Central memory CD8-positive, alpha-beta T cell (primary cell): ENCODE data around the gene ALDH3B2.
"Not testable (repeated sequence)": the region's sequence is repeated elsewhere in the genome, so short reads cannot be mapped to it uniquely, and the experiment has no call there.

Experiments
- ATAC-seq: fragments of 150-1000 bp; cut with Tn5 transposase; replicated peaks from 2 replicates; pipeline ENCODE4 v1.10.0; 2022; ENCODE audit warnings: mild to moderate bottlenecking, moderate FRiP score, moderate number of reproducible peaks; ENCODE audit not compliant: poor library complexity, severe bottlenecking; ENCODE audit errors: extremely low read depth
- DNase-seq, 2 donors: peaks; one replicate each; pipeline ENCODE4 v3.0.0; 2021; ENCODE audit warnings: low spot score in 2 of 2
- H3K27ac Mint-ChIP-seq: one replicate; pipeline ENCODE4 v1.8.0; 2022; ENCODE audit warnings: low read depth, mild to moderate bottlenecking, moderate library complexity, mixed read lengths
- H3K27me3 Mint-ChIP-seq: one replicate; pipeline ENCODE4 v1.8.0; 2022; ENCODE audit warnings: mixed read lengths
- H3K36me3 Mint-ChIP-seq: one replicate; pipeline ENCODE4 v1.8.0; 2022; ENCODE audit warnings: mild to moderate bottlenecking, moderate library complexity, mixed read lengths; ENCODE audit not compliant: insufficient read depth
- H3K4me1 Mint-ChIP-seq: one replicate; pipeline ENCODE4 v1.8.0; 2022; ENCODE audit warnings: mixed read lengths
- H3K4me3 Mint-ChIP-seq: one replicate; pipeline ENCODE4 v1.8.0; 2022; ENCODE audit warnings: mild to moderate bottlenecking, moderate library complexity, mixed read lengths
- H3K9me3 Mint-ChIP-seq: one replicate; pipeline ENCODE4 v1.8.0; 2022; ENCODE audit warnings: mixed read lengths

The ALDH3B2 gene

GRCh38 chr11:67632175-67632981 is 42.0 kb downstream of the ALDH3B2 start:
- H3K4me1 Mint-ChIP-seq: peaks cover 9% of the 10 kb centered on the region
- DNase-seq: no peak
- no peak overlapping the region for H3K27ac Mint-ChIP-seq
- ATAC-seq: no peak
- H3K27me3 Mint-ChIP-seq: no peaks in the 10 kb centered on the region
- peaks cover 3% of the 10 kb centered on the region for H3K36me3 Mint-ChIP-seq
- H3K4me3 Mint-ChIP-seq: peak overlapping the region; percentile 54
- no peaks in the 10 kb centered on the region for H3K9me3 Mint-ChIP-seq

GRCh38 chr11:67631853-67632174 is 42.6 kb downstream of the ALDH3B2 start:
- peaks cover 13% of the 10 kb centered on the region for H3K4me1 Mint-ChIP-seq

GRCh38 chr11:67631411-67631810 is 43.0 kb downstream of the ALDH3B2 start:
- Mint-ChIP-seq H3K4me3 (peak overlapping the region; percentile 87), H3K4me1 (peaks cover 13% of the 10 kb centered on the region), H3K27ac (no peak overlapping the region), H3K9me3 (no peaks in the 10 kb centered on the region), H3K36me3 (peaks cover 3% of the 10 kb centered on the region), H3K27me3 (no peaks in the 10 kb centered on the region)
- DNase-seq (no peak), ATAC-seq (no peak)

More at GRCh38 chr11:67631853-67632174, 42.6 kb downstream of the ALDH3B2 start:
- no peak for ATAC-seq
- Mint-ChIP-seq H3K36me3 (peaks cover 3% of the 10 kb centered on the region), H3K4me3 (peak overlapping the region; percentile 54), H3K27me3 (no peaks in the 10 kb centered on the region), H3K9me3 (no peaks in the 10 kb centered on the region), H3K27ac (no peak overlapping the region)
- no peak for DNase-seq

- no peak for ATAC-seq
- Mint-ChIP-seq H3K4me1 (peaks cover 13% of the 10 kb centered on the region), H3K27ac (peak overlapping the region; percentile 87), H3K27me3 (no peaks in the 10 kb centered on the region), H3K4me3 (peak overlapping the region; percentile 87), H3K9me3 (no peaks in the 10 kb centered on the region), H3K36me3 (peaks cover 3% of the 10 kb centered on the region)
- DNase-seq: no peak
Measured at GRCh38 chr11:67630943-67631331, 43.5 kb downstream of the ALDH3B2 start.

GRCh38 chr11:67630228-67630942 is 44.0 kb downstream of the ALDH3B2 start:
- H3K27me3 Mint-ChIP-seq: no peaks in the 10 kb centered on the region
- DNase-seq: peak; percentile 87 to 90
- H3K4me1 Mint-ChIP-seq: peaks cover 13% of the 10 kb centered on the region
- H3K36me3 Mint-ChIP-seq: peaks cover 3% of the 10 kb centered on the region
- peak overlapping the region; percentile 87 for H3K27ac Mint-ChIP-seq
- no peaks in the 10 kb centered on the region for H3K9me3 Mint-ChIP-seq
- peak overlapping the region; percentile 87 for H3K4me3 Mint-ChIP-seq
- ATAC-seq: peak; percentile 66

GRCh38 chr11:67629386-67630227 is 44.8 kb downstream of the ALDH3B2 start, which contains the start of gene NUDT8:
Gene NUDT8, minus strand, starts transcription at chr11:67629937. Its CDS starts 26 bp downstream, at chr11:67629911.
- Mint-ChIP-seq H3K4me1 (peaks cover 13% of the 10 kb centered on the region), H3K27ac (peak within 1 kb of the TSS; percentile 87), H3K9me3 (no peaks in the 10 kb centered on the region), H3K27me3 (no peaks in the 10 kb centered on the region), H3K36me3 (peaks cover 3% of the 10 kb centered on the region), H3K4me3 (peak within 1 kb of the TSS; percentile 87)
- DNase-seq: peak; percentile 84 to 90
- ATAC-seq: peak; percentile 73

- Mint-ChIP-seq H3K27ac (peak overlapping the region; percentile 61), H3K27me3 (no peaks in the 10 kb centered on the region), H3K4me3 (peak overlapping the region; percentile 87), H3K36me3 (peaks cover 3% of the 10 kb centered on the region), H3K4me1 (peaks cover 13% of the 10 kb centered on the region), H3K9me3 (no peaks in the 10 kb centered on the region)
- ATAC-seq (no peak), DNase-seq (no peak)
Measured at GRCh38 chr11:67628710-67629385, 45.6 kb downstream of the ALDH3B2 start.

- Mint-ChIP-seq H3K4me3 (no peak overlapping the region), H3K27ac (no peak overlapping the region), H3K27me3 (no peaks in the 10 kb centered on the region), H3K36me3 (peaks cover 3% of the 10 kb centered on the region), H3K4me1 (peaks cover 13% of the 10 kb centered on the region), H3K9me3 (no peaks in the 10 kb centered on the region)
- no peak for DNase-seq
- ATAC-seq: no peak
Measured at GRCh38 chr11:67627812-67628624, 46.4 kb downstream of the ALDH3B2 start.

GRCh38 chr11:67627441-67627811 is 47.0 kb downstream of the ALDH3B2 start:
- no peak overlapping the region for H3K4me3 Mint-ChIP-seq
- H3K27ac Mint-ChIP-seq: peak overlapping the region; percentile 58
- H3K4me1 Mint-ChIP-seq: peaks cover 13% of the 10 kb centered on the region
- no peak for ATAC-seq
- no peaks in the 10 kb centered on the region for H3K27me3 Mint-ChIP-seq
- no peak for DNase-seq
- H3K36me3 Mint-ChIP-seq: peaks cover 3% of the 10 kb centered on the region
- no peaks in the 10 kb centered on the region for H3K9me3 Mint-ChIP-seq

- H3K36me3 Mint-ChIP-seq: peaks cover 3% of the 10 kb centered on the region
- no peak for ATAC-seq
- peaks cover 13% of the 10 kb centered on the region for H3K4me1 Mint-ChIP-seq
- H3K9me3 Mint-ChIP-seq: no peaks in the 10 kb centered on the region
- no peak for DNase-seq
- H3K27me3 Mint-ChIP-seq: no peaks in the 10 kb centered on the region
- H3K27ac Mint-ChIP-seq: peak overlapping the region; percentile 58
- no peak overlapping the region for H3K4me3 Mint-ChIP-seq
Measured at GRCh38 chr11:67626970-67627369, 47.5 kb downstream of the ALDH3B2 start.

GRCh38 chr11:67626131-67626833 is 48.1 kb downstream of the ALDH3B2 start:
- not testable (repeated sequence) for H3K27me3 Mint-ChIP-seq, H3K9me3 Mint-ChIP-seq, H3K4me3 Mint-ChIP-seq, H3K27ac Mint-ChIP-seq, H3K36me3 Mint-ChIP-seq, DNase-seq, ATAC-seq
- peaks cover 12% of the 10 kb centered on the region for H3K4me1 Mint-ChIP-seq
